Activated naive CD4-positive, alpha-beta T cell treated with anti-CD3 and anti-CD28 coated beads for 36 hours (primary cell): ENCODE data around the gene ANKRD29. TPM values are rescaled to one million over a fixed set of nuclear protein-coding genes. Genes with fewer than 3 reads are reported as not detected.
"Not testable (repeated sequence)": the region's sequence is repeated elsewhere in the genome, so short reads cannot be mapped to it uniquely, and the experiment has no call there.

Experiments used
- CTCF ChIA-PET: fragments of 350-600 bp; sonication (Branson Sonifier 250); formaldehyde crosslinking; loops from one replicate; lab custom pipeline; 2021; ENCODE audit warnings: antibody characterized with exemption; lab: Charles Lee
- DNase-seq: peaks from one replicate; pipeline ENCODE4 v3.0.0-alpha.2; 2020
- H3K27ac Mint-ChIP-seq: one replicate; pipeline ENCODE4 v1.8.0; 2021; ENCODE audit warnings: mild to moderate bottlenecking, mixed read lengths
- H3K27me3 Mint-ChIP-seq: one replicate; pipeline ENCODE4 v1.8.0; 2021; ENCODE audit warnings: low read depth, mixed read lengths
- H3K36me3 Mint-ChIP-seq: one replicate; pipeline ENCODE4 v1.8.0; 2021; ENCODE audit warnings: low read depth, mixed read lengths
- H3K4me1 Mint-ChIP-seq: one replicate; pipeline ENCODE4 v1.8.0; 2021; ENCODE audit warnings: low read depth, mixed read lengths
- H3K4me3 Mint-ChIP-seq: one replicate; pipeline ENCODE4 v1.8.0; 2021; ENCODE audit warnings: mild to moderate bottlenecking, moderate library complexity, mixed read lengths
- H3K9me3 Mint-ChIP-seq: one replicate; pipeline ENCODE4 v1.8.0; 2021; ENCODE audit warnings: mixed read lengths
- intact Hi-C: fragments of 100-400 bp; cut with micrococcal nuclease; formaldehyde crosslinking; loops from one replicate; pipeline ENCODE4 v1.15.1; 2023
- total RNA-seq, 2 experiments: library from RNA; stranded (reverse); gene quantifications; one replicate each; pipeline ENCODE4 v1.2.3, GENCODE V29; 2021

The ANKRD29 gene
- total RNA-seq, 2 experiments from 2014 or later = not detected

- Mint-ChIP-seq H3K27me3 (no peaks in the 10 kb centered on the region), H3K36me3 (peaks cover 3% of the 10 kb centered on the region), H3K4me3 (peak overlapping the region; percentile 91), H3K27ac (peak overlapping the region; percentile 95), H3K9me3 (no peaks in the 10 kb centered on the region), H3K4me1 (peaks cover 45% of the 10 kb centered on the region)
- CTCF ChIA-PET = interaction anchor here (0.9 to 3.6 kb wide), 5 partner anchors 10 to 84 kb away, joined by 3 to 22 read pairs (median 3); no protein-coding TSS in a partner anchor
- intact Hi-C loops = loop anchor here (5.0 to 10.0 kb wide), 4 partner anchors 353 to 790 kb away; partner anchors contain the start of gene CABLES1
- DNase-seq = peak; percentile 20
These were observed 77.5 kb downstream of the ANKRD29 start for GRCh38 chr18:23585007-23585871.

DNA sequence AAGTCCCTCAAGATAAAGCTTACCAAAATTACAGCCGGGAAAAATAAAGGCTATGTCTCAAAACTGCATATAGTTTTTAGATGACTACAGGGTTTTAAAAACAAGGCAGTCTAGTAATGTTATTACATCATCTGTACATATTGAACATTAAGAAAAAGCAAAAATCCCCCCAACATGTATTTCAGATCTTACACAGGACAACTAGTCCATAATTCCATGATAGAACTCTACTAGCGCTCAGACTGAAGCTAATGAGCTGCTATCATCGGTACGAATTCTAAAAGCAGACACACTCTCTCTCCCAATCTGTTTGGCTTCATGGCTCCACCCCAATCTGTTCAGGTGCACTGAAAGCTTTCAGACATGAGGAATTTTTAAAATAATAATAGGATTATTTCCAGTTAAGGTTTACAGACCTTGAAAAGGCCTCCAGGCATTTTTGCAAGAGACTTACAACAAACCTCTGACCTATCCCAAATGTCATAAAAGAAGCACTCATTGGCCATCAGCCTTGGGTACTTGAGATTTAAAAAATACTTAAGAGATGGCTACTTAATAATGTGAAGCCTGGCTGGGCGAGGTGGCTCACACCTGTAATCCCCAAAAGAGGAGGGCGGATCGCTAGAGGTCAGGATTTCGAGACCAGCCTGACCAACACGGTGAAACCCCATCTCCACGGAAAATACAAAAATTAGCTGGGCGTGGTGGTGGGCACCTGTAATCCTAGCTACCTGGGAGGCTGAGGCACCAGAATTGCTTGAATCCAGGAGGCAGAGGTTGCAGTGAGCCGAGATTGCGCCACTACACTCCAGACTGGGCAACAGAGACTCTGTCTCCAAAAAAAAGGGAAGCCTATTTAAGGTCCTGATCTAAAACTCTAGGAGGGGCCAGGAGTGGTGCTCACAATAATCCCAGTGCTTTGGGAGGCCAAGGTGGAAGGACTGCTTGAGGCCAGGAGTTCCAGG is 78.4 kb downstream of the ANKRD29 start:
- Mint-ChIP-seq H3K36me3 (peaks cover 3% of the 10 kb centered on the region), H3K4me3 (peak overlapping the region; percentile 21), H3K27ac (no peak overlapping the region), H3K9me3 (no peaks in the 10 kb centered on the region), H3K27me3 (no peaks in the 10 kb centered on the region), H3K4me1 (peaks cover 47% of the 10 kb centered on the region)
- intact Hi-C loops = loop anchor here (10.0 kb wide), 1 partner anchor 790 kb away; no protein-coding TSS in a partner anchor
- no peak for DNase-seq
- CTCF ChIA-PET = interaction anchor here (0.9 to 3.6 kb wide), 3 partner anchors 19 to 68 kb away, joined by 3 to 22 read pairs (median 3); no protein-coding TSS in a partner anchor

GRCh38 chr18:23583071-23583865 is 79.4 kb downstream of the ANKRD29 start:
- no peak for DNase-seq
- Mint-ChIP-seq H3K27me3 (no peaks in the 10 kb centered on the region), H3K36me3 (peaks cover 3% of the 10 kb centered on the region), H3K9me3 (no peaks in the 10 kb centered on the region), H3K4me1 (peaks cover 57% of the 10 kb centered on the region), H3K4me3 (no peak overlapping the region), H3K27ac (no peak overlapping the region)
- intact Hi-C loops = loop anchor here (10.0 kb wide), 1 partner anchor 788 kb away; no protein-coding TSS in a partner anchor
- CTCF ChIA-PET = interaction anchor here (0.6 to 3.6 kb wide), 4 partner anchors 12 to 120 kb away, joined by 3 to 22 read pairs (median 4); no protein-coding TSS in a partner anchor

GRCh38 chr18:23580677-23581367 is 81.9 kb downstream of the ANKRD29 start:
- no peak overlapping the region for H3K27ac Mint-ChIP-seq
- no peaks in the 10 kb centered on the region for H3K27me3 Mint-ChIP-seq
- H3K4me1 Mint-ChIP-seq = peaks cover 52% of the 10 kb centered on the region
- peaks cover 8% of the 10 kb centered on the region for H3K36me3 Mint-ChIP-seq
- no peak for DNase-seq
- intact Hi-C loops = loop anchor here (10.0 kb wide), 1 partner anchor 786 kb away; no protein-coding TSS in a partner anchor
- CTCF ChIA-PET = interaction anchor here (0.6 to 4.1 kb wide), 7 partner anchors 40 to 122 kb away, joined by 3 to 18 read pairs (median 4); no protein-coding TSS in a partner anchor
- no peaks in the 10 kb centered on the region for H3K9me3 Mint-ChIP-seq
- no peak overlapping the region for H3K4me3 Mint-ChIP-seq

DNA sequence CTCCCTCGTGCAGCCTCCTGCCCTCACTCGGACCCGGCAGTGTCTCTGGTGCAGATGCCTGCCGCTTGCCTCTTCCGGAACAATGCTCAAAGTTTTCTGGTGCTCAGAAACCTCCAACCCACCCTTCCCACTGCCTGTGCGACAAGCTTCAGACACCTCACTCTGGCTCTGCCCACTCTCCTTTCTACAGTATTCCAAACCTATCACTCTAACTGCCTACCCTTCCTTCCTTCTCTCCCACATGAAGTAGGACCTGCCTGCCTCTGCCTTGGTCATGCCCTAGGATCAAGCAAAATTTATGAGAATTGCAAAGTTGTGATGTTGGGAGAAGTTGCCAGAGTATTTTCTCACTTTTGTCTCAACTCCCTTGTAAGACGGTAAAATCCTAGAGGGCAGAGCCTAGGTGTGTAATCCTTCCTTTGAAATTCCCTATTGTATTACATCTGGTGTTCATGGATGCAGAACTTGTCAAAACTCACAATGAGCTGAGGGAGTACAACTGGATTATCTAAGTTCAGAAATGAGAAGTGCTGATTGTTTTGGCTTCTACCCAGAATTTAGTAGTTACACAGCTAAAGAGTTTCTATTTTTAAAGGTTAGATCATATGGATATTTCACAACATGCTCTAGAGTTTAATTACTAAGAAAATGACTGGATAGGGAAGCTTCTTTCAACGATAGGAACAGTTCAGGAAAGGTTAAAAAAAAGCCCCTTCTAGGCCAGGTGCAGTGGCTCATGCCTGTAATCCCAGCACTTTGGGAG is 83.6 kb downstream of the ANKRD29 start:
- intact Hi-C loops = no loop called here
- DNase-seq = no peak
- H3K27ac Mint-ChIP-seq = no peak overlapping the region
- H3K9me3 Mint-ChIP-seq = no peaks in the 10 kb centered on the region
- H3K4me3 Mint-ChIP-seq = no peak overlapping the region
- CTCF ChIA-PET = interaction anchor here (4.1 kb wide), 1 partner anchor 63 kb away, joined by 18 read pairs; no protein-coding TSS in a partner anchor
- H3K27me3 Mint-ChIP-seq = no peaks in the 10 kb centered on the region
- peaks cover 13% of the 10 kb centered on the region for H3K36me3 Mint-ChIP-seq
- peaks cover 53% of the 10 kb centered on the region for H3K4me1 Mint-ChIP-seq

- intact Hi-C loops = no loop called here
- DNase-seq = no peak
- peaks cover 56% of the 10 kb centered on the region for H3K4me1 Mint-ChIP-seq
- peaks cover 12% of the 10 kb centered on the region for H3K36me3 Mint-ChIP-seq
- H3K9me3 Mint-ChIP-seq = no peaks in the 10 kb centered on the region
- H3K27ac Mint-ChIP-seq = no peak overlapping the region
- no peak overlapping the region for H3K4me3 Mint-ChIP-seq
- H3K27me3 Mint-ChIP-seq = no peaks in the 10 kb centered on the region
- CTCF ChIA-PET = interaction anchor here (4.1 kb wide), 1 partner anchor 62 kb away, joined by 18 read pairs; no protein-coding TSS in a partner anchor
These were observed 84.5 kb downstream of the ANKRD29 start for GRCh38 chr18:23578067-23578701.

DNA sequence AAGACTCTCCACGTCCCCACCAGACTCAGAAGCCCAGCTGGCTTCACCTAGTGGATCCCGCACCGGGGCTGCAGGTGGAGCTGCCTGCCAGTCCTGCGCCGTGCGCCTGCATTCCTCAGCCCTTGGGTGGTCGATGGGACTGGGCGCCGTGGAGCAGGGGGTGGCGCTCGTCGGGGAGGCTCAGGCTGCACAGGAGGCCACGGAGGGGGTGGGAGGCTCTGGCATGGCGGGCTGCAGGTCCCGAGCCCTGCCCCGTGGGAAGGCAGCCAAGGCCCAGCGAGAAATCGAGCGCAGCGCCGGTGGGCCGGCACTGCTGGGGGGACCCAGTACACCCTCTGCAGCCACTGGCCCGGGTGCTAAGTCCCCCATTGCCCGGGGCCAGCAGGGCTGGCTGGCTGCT is 85.2 kb downstream of the ANKRD29 start:
- DNase-seq, intact Hi-C loops, H3K9me3 Mint-ChIP-seq, CTCF ChIA-PET, H3K27ac Mint-ChIP-seq, H3K27me3 Mint-ChIP-seq, H3K4me3 Mint-ChIP-seq: not testable (repeated sequence)
- Mint-ChIP-seq H3K36me3 (peaks cover 10% of the 10 kb centered on the region), H3K4me1 (peaks cover 55% of the 10 kb centered on the region)

- no peak overlapping the region for H3K4me3 Mint-ChIP-seq
- intact Hi-C loops = no loop called here
- H3K27ac Mint-ChIP-seq = peak overlapping the region; percentile 83
- CTCF ChIA-PET = interaction anchor here (0.6 to 1.4 kb wide), 2 partner anchors 10 to 164 kb away, joined by 3 read pairs; no protein-coding TSS in a partner anchor
- H3K4me1 Mint-ChIP-seq = peaks cover 39% of the 10 kb centered on the region
- no peaks in the 10 kb centered on the region for H3K27me3 Mint-ChIP-seq
- DNase-seq = no peak
- H3K9me3 Mint-ChIP-seq = no peaks in the 10 kb centered on the region
- peaks cover 20% of the 10 kb centered on the region for H3K36me3 Mint-ChIP-seq
These were observed 87.4 kb downstream of the ANKRD29 start for GRCh38 chr18:23575309-23575651.

- no peaks in the 10 kb centered on the region for H3K9me3 Mint-ChIP-seq
- peaks cover 24% of the 10 kb centered on the region for H3K36me3 Mint-ChIP-seq
- intact Hi-C loops = loop anchor here (1.0 kb wide), 3 partner anchors 11 to 71 kb away; partner anchors contain the start of genes NPC1 and RMC1
- H3K4me3 Mint-ChIP-seq = no peak overlapping the region
- CTCF ChIA-PET = interaction anchor here (0.6 to 1.4 kb wide), 2 partner anchors 11 to 164 kb away, joined by 3 read pairs; no protein-coding TSS in a partner anchor
- no peaks in the 10 kb centered on the region for H3K27me3 Mint-ChIP-seq
- H3K27ac Mint-ChIP-seq = peak overlapping the region; percentile 83
- H3K4me1 Mint-ChIP-seq = peaks cover 37% of the 10 kb centered on the region
- DNase-seq = no peak
These were observed 88.0 kb downstream of the ANKRD29 start for GRCh38 chr18:23574611-23575308.
